GM12872 (cell line): ENCODE measurements around the gene TTC27.

Experiments used
- CTCF ChIP-seq: IDR thresholded peaks from 3 replicates; pipeline ENCODE4 v1.5.1; 2011; ENCODE audit warnings: low read depth, mild to moderate bottlenecking, low read length, moderate library complexity; ENCODE audit not compliant: insufficient read depth

Gene TTC27

GRCh38 chr2:32830196-32830595 lies 202.3 kb downstream of the TTC27 start:
- no peak for TF ChIP-seq CTCF

GRCh38 chr2:32832821-32833220 lies 205.0 kb downstream of the TTC27 start:
- TF ChIP-seq CTCF = no peak

- no peak for TF ChIP-seq CTCF
Observed at GRCh38 chr2:32833709-32834108, 205.9 kb downstream of the TTC27 start.

- no peak for TF ChIP-seq CTCF
Observed at GRCh38 chr2:32835148-32835547, 207.3 kb downstream of the TTC27 start.

GRCh38 chr2:32836933-32837332 lies 209.1 kb downstream of the TTC27 start:
- TF ChIP-seq CTCF = no peak

- no peak for TF ChIP-seq CTCF
Observed at GRCh38 chr2:32838418-32838817, 210.6 kb downstream of the TTC27 start.

- TF ChIP-seq CTCF = no peak
Observed at GRCh38 chr2:32838949-32839348, 211.1 kb downstream of the TTC27 start.
